HUES64 (cell line): ENCODE results near the gene SOWAHB. TPM values are rescaled to one million over a fixed set of nuclear protein-coding genes. Genes with fewer than 3 reads are reported as not detected.

Source experiments
- H3K27ac ChIP-seq: 2 replicates; pipeline ENCODE4 v1.7.0; 2013; ENCODE audit warnings: low read depth, low read length, inconsistent platforms
- H3K27me3 ChIP-seq: 2 replicates; pipeline ENCODE4 v1.6.1; 2013; ENCODE audit warnings: mild to moderate bottlenecking, low read length; ENCODE audit not compliant: insufficient read depth
- H3K36me3 ChIP-seq: 2 replicates; pipeline ENCODE4 v1.6.1; 2013; ENCODE audit warnings: mild to moderate bottlenecking, low read length; ENCODE audit not compliant: insufficient read depth
- H3K4me1 ChIP-seq: 2 replicates; pipeline ENCODE4 v1.6.1; 2013; ENCODE audit warnings: mild to moderate bottlenecking, low read length, moderate library complexity; ENCODE audit not compliant: insufficient read depth
- H3K4me3 ChIP-seq: 2 replicates; pipeline ENCODE4 v1.5.1; 2013; ENCODE audit warnings: mild to moderate bottlenecking, low read length, moderate library complexity
- H3K9ac ChIP-seq: 2 replicates; pipeline ENCODE4 v1.6.1; 2013; ENCODE audit warnings: mild to moderate bottlenecking, low read depth, low read length
- H3K9me3 ChIP-seq: 2 replicates; pipeline ENCODE4 v1.6.1; 2013; ENCODE audit warnings: low read depth, low read length; ENCODE audit not compliant: insufficient read depth
- WGBS: fragments of 150-250, 120-280 bp; methylation state at CpG from one replicate; pipeline ENCODE4 v1.1.7; 2013; ENCODE audit warnings: missing lambda C conversion rate; 5-methylcytosine and 5-hydroxymethylcytosine counted together
- polyA plus RNA-seq, 2 experiments: library from polyadenylated mRNA; stranded (reverse); fragments of 50-300 nt; gene quantifications; one replicate each; pipeline ENCODE4 v1.2.3, GENCODE V29; 2013

SOWAHB gene, protein sequence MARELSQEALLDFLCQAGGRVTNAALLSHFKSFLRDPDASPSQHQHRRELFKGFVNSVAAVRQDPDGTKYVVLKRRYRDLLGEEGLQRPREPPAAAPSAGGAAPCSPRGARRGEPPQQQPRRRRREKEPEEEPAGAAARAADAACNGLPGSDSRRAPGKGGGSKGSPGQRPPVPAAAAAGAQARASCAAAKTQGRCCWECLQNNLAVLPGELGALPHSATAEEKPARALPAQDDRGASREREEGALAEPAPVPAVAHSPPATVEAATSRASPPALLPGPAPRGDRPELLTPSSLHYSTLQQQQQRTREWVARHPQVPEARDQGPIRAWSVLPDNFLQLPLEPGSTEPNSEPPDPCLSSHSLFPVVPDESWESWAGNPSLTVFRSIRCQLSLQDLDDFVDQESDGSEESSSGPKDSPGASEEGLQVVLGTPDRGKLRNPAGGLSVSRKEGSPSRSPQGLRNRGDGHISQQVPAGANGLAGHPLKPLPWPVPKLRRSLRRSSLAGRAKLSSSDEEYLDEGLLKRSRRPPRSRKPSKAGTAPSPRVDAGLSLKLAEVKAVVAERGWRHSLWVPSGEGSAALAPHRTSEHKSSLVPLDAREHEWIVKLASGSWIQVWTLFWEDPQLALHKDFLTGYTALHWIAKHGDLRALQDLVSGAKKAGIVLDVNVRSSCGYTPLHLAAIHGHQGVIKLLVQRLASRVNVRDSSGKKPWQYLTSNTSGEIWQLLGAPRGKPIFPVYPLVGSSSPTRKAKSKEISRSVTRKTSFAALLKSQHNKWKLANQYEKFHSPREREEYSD
- polyA plus RNA-seq (2013, experiment 1 of 2): 0.25 TPM
- polyA plus RNA-seq (2013, experiment 2 of 2): 0.19 TPM

DNA sequence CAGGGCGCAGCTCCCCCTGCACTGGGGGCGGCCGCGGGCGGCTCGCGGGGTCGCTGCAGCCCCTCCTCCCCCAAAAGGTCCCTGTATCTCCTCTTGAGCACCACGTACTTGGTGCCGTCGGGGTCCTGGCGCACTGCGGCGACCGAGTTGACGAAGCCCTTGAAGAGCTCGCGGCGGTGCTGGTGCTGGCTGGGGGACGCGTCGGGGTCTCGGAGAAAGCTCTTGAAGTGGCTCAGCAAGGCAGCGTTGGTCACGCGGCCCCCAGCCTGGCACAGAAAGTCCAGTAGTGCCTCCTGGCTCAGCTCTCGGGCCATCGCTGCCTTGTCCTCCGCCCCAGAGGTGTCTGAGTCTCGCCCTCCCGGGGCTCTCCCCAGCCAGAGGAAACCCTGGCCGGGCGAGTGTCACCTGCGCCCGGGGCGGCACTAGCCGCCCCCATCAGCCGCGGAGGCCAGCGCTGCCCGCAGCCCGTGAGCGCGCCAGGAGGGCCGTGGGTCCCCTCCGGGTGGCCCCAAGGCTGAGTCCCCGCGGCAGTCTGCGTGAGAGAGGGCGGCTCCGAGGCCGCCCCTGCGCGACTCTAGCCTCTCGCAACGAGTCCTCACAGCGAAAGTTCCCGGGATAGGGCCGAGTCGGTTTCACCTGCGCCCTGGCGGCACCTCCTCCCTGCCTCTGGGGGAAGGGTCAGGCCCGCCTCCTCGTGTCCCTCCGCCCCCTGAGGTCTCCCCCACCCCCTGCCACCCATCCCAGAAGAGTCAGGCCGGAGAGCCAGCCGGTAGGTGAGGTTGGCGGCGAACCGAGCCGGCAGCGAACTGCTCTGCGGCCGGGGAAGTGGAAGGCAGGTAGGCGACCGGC lies at the start of gene SOWAHB:
Gene SOWAHB (minus strand): TSS at position 609 of the 849 bp plus-strand sequence. CDS start 295 bp downstream, at position 314.
- H3K27ac ChIP-seq: no peak within 1 kb of the TSS
- H3K9ac ChIP-seq: peak within 1 kb of the TSS; percentile 42
- peak within 1 kb of the TSS; percentile 62 for H3K4me3 ChIP-seq
- under 1% methylated on average over 75 of the region's 76 CpGs for WGBS
- peaks cover 5% of the 10 kb centered on the region for H3K4me1 ChIP-seq
- peaks cover 75% of the 10 kb centered on the region for H3K27me3 ChIP-seq
- no peaks in the 10 kb centered on the region for H3K9me3 ChIP-seq
- no peaks in the 10 kb centered on the region for H3K36me3 ChIP-seq

DNA sequence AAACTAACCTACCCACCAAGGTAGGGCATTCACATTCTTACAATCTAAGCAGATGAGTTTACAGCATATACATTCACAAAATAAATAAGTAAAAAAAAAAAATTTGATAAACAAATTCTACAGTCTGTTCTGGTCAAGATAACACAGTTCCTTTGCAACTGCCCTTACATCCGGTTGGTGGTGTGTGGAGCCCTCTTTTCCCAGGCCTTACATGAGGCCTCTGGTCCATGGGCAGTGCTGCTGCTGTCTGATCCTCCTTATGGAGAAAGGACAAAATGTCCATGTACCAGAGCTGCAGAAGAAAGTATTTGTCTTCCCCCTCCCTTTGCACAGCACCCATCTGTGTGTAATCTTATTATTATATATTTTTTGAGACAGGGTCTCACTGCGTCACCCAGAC lies 49.4 kb upstream of the SOWAHB start:
- Histone ChIP-seq H3K9me3 (no peaks in the 10 kb centered on the region), H3K27me3 (peaks cover 24% of the 10 kb centered on the region), H3K4me3 (no peak overlapping the region), H3K9ac (no peak overlapping the region), H3K27ac (no peak overlapping the region), H3K36me3 (0 out of 2 replicates have a peak, but pooled peaks cover 2% of the 10 kb centered on the region), H3K4me1 (peaks cover 12% of the 10 kb centered on the region)
- 88% methylated on average over 2 of the region's 2 CpGs for WGBS

GRCh38 chr4:76943790-76944189 lies 45.8 kb upstream of the SOWAHB start:
- no CpG with 5 or more reads among the region's 1 CpG for WGBS

DNA sequence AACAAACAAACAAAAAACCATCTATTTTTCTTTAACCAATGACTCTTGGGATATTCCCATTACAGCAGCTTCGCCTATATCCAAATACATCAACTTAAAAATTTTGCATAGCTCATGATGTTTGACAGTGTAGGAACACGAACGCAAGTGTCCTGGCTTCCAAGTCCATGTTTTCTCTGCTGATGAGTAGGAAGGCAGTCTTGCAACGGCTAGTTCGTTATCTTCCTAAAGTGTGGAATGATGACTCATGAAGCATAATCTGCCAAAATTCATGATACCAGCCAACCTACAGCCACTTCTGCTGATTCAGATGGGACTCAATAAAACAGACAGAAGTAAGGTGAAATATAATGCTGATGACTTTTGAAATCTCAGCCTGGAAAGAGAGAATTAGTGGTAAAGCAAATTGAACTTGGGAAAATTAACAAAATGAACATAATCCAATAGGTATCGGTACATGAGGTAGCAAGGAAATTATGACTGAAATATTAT lies 45.2 kb upstream of the SOWAHB start:
- Histone ChIP-seq H3K27ac (no peak overlapping the region), H3K9me3 (no peaks in the 10 kb centered on the region), H3K36me3 (0 out of 2 replicates have a peak, but pooled peaks cover 2% of the 10 kb centered on the region), H3K4me1 (no peaks in the 10 kb centered on the region), H3K9ac (no peak overlapping the region), H3K4me3 (no peak overlapping the region), H3K27me3 (peaks cover 9% of the 10 kb centered on the region)
- WGBS: 77% methylated on average over 5 of the region's 6 CpGs

More at GRCh38 chr4:76943790-76944189, 45.8 kb upstream of the SOWAHB start:
- Histone ChIP-seq H3K9me3 (no peaks in the 10 kb centered on the region), H3K36me3 (0 out of 2 replicates have a peak, but pooled peaks cover 2% of the 10 kb centered on the region), H3K4me1 (no peaks in the 10 kb centered on the region), H3K9ac (no peak overlapping the region), H3K27ac (no peak overlapping the region), H3K27me3 (peaks cover 15% of the 10 kb centered on the region), H3K4me3 (no peak overlapping the region)

- no peak overlapping the region for H3K4me3 ChIP-seq
- H3K9ac ChIP-seq: no peak overlapping the region
- H3K27ac ChIP-seq: no peak overlapping the region
- no peaks in the 10 kb centered on the region for H3K9me3 ChIP-seq
- WGBS: 78% methylated on average over 1 of the region's 2 CpGs
- no peaks in the 10 kb centered on the region for H3K27me3 ChIP-seq
- no peaks in the 10 kb centered on the region for H3K36me3 ChIP-seq
- no peaks in the 10 kb centered on the region for H3K4me1 ChIP-seq
Measured at GRCh38 chr4:76939184-76939583, 41.2 kb upstream of the SOWAHB start.

GRCh38 chr4:76931576-76932276 lies 33.8 kb upstream of the SOWAHB start:
- Histone ChIP-seq H3K27ac (no peak overlapping the region), H3K4me1 (no peaks in the 10 kb centered on the region), H3K27me3 (no peaks in the 10 kb centered on the region), H3K36me3 (no peaks in the 10 kb centered on the region), H3K9me3 (no peaks in the 10 kb centered on the region), H3K9ac (no peak overlapping the region), H3K4me3 (no peak overlapping the region)
- 92% methylated on average over 6 of the region's 7 CpGs for WGBS

GRCh38 chr4:76931087-76931486 lies 33.1 kb upstream of the SOWAHB start:
- Histone ChIP-seq H3K4me3 (no peak overlapping the region), H3K27ac (no peak overlapping the region), H3K36me3 (no peaks in the 10 kb centered on the region), H3K9ac (no peak overlapping the region), H3K27me3 (no peaks in the 10 kb centered on the region), H3K9me3 (no peaks in the 10 kb centered on the region), H3K4me1 (no peaks in the 10 kb centered on the region)

DNA sequence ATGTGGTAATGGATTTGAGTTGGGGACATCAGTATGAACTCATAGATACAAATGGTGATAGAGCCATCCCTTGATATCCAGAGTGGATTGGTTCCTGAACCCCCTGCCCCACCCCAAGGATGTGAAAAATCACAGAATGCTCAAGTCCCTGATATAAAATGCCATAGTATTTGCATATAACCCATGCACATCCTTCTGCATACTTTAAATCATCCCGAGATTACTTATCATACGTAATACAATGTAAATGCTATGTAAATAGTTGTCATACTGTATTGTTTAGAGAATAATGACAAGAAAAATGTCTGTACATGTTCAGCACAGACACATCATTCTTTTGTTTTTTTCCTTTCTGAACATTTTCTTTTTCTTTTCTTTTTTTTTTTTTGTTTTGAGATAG lies 32.7 kb upstream of the SOWAHB start:
- no peaks in the 10 kb centered on the region for H3K36me3 ChIP-seq
- no peak overlapping the region for H3K4me3 ChIP-seq
- no peaks in the 10 kb centered on the region for H3K27me3 ChIP-seq
- no peak overlapping the region for H3K9ac ChIP-seq
- WGBS: 80% methylated on average over 1 of the region's 2 CpGs
- H3K27ac ChIP-seq: no peak overlapping the region
- H3K9me3 ChIP-seq: no peaks in the 10 kb centered on the region
- no peaks in the 10 kb centered on the region for H3K4me1 ChIP-seq

DNA sequence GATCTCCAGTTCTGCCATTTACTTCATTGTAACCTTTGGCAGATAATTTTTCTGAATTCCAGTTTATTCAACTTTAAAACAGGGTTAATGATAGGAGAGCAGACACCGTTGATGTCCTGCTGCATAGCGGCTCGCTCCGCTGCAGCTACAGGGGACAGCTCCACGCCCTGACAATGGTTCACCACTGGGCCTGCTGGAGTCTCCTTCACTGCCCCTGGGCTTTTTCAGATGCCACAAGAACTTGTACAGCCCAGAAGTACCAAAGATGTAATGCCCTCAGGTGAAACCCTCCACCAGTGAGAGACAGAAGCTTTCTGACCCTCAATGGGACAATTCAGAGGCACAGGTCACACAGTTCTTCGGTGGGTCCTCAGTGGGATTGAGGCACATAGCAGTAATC lies 28.9 kb upstream of the SOWAHB start:
- H3K4me3 ChIP-seq: no peak overlapping the region
- no peaks in the 10 kb centered on the region for H3K4me1 ChIP-seq
- no peaks in the 10 kb centered on the region for H3K9me3 ChIP-seq
- no peak overlapping the region for H3K9ac ChIP-seq
- WGBS: 90% methylated on average over 6 of the region's 6 CpGs
- no peak overlapping the region for H3K27ac ChIP-seq
- H3K27me3 ChIP-seq: no peaks in the 10 kb centered on the region
- no peaks in the 10 kb centered on the region for H3K36me3 ChIP-seq

GRCh38 chr4:76923619-76924357 lies 25.8 kb upstream of the SOWAHB start:
- no peaks in the 10 kb centered on the region for H3K36me3 ChIP-seq
- WGBS: 90% methylated on average over 4 of the region's 5 CpGs

More at GRCh38 chr4:76923619-76924357, 25.8 kb upstream of the SOWAHB start:
- Histone ChIP-seq H3K4me1 (no peaks in the 10 kb centered on the region), H3K9ac (no peak overlapping the region), H3K27me3 (no peaks in the 10 kb centered on the region), H3K4me3 (no peak overlapping the region), H3K9me3 (no peaks in the 10 kb centered on the region), H3K27ac (no peak overlapping the region)
